Activated T-cell treated with anti-CD3 and anti-CD28 coated beads, Interleukin-2, amount 50 U/mL, for 24 hours (primary cell): ENCODE measurements around the gene CAVIN2.
"Not testable (repeated sequence)": the region's sequence is repeated elsewhere in the genome, so short reads cannot be mapped to it uniquely, and the experiment has no call there.

Experiments
- DNase-seq: peaks from one replicate; pipeline ENCODE4 v3.0.0-alpha.2; 2020
- H3K27ac Mint-ChIP-seq: 2 replicates; pipeline ENCODE4 v1.8.0; 2020; ENCODE audit warnings: mild to moderate bottlenecking, mixed read lengths
- H3K27me3 Mint-ChIP-seq: 2 replicates; pipeline ENCODE4 v1.8.0; 2020; ENCODE audit warnings: mixed read lengths
- H3K36me3 Mint-ChIP-seq: 2 replicates; pipeline ENCODE4 v1.8.0; 2020; ENCODE audit warnings: low read depth, mixed read lengths
- H3K4me1 Mint-ChIP-seq: 2 replicates; pipeline ENCODE4 v1.8.0; 2020; ENCODE audit warnings: low read depth, mixed read lengths
- H3K4me3 Mint-ChIP-seq: 2 replicates; pipeline ENCODE4 v1.8.0; 2020; ENCODE audit warnings: mild to moderate bottlenecking, moderate library complexity, mixed read lengths
- H3K9me3 Mint-ChIP-seq: 2 replicates; pipeline ENCODE4 v1.8.0; 2020; ENCODE audit warnings: mixed read lengths

The CAVIN2 gene

DNA sequence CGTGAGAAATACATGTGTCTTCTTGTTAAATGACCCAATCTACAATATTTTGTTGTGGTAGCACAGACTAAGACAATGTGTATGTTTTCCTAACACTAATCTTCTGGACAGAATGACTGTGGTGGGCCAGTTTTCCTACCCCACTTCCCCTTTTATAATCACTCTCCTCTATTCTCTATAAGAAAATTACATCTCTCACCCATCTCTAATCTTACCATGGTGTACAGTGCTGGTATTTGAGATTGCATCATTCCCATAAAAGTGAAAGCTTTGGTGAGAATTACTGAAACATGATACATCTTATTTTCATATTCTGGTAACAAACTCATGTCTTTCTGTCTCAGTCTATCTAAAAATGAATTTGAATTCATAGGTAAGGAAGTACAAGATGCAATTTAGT, 40.5 kb downstream of the CAVIN2 start:
- Mint-ChIP-seq H3K4me3 (no peak overlapping the region), H3K4me1 (no peaks in the 10 kb centered on the region), H3K27ac (no peak overlapping the region), H3K9me3 (no peaks in the 10 kb centered on the region), H3K36me3 (no peaks in the 10 kb centered on the region), H3K27me3 (peaks cover 11% of the 10 kb centered on the region)
- no peak for DNase-seq

DNA sequence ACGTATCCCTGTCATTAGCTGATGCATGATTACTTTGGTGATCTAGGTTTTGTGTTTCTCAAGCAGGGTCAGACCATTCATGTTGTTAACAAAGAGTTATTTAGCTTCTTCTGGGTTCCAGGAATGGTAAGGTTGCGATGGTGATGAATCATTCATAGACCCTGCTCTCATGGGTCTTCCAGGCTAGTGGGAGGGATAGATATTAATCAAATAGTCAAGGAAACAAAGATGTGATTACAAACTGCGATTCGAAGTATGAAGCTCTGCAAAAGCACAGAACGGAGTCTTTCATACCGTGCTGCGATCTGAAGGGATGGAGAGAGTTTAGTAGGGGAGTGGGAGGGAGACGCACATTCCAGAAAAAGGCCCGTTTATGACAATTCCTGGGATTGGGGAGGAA, 42.1 kb downstream of the CAVIN2 start:
- no peaks in the 10 kb centered on the region for H3K4me1 Mint-ChIP-seq
- no peak overlapping the region for H3K4me3 Mint-ChIP-seq
- peaks cover 12% of the 10 kb centered on the region for H3K27me3 Mint-ChIP-seq
- H3K27ac Mint-ChIP-seq: no peak overlapping the region
- no peaks in the 10 kb centered on the region for H3K36me3 Mint-ChIP-seq
- no peaks in the 10 kb centered on the region for H3K9me3 Mint-ChIP-seq
- DNase-seq: no peak

DNA sequence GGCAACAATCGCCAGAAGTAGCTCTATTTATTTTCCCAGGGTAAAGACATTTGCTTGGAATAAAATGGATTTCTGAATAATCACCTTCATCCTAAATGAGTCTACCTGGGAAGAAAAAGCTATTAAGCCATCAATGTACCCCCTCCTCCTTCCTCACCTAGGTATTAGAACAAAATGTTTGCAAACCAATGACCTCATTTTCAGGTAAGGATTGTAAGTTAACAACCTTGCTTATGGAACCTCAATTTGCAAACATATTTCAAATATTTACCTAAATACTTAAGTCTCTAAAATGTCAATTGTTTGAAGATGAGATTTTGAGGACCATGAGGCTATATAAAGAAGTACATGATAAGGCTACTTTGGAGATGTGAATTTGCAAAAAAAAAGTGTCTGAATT, 43.9 kb downstream of the CAVIN2 start:
- Mint-ChIP-seq H3K27me3 (peaks cover 8% of the 10 kb centered on the region), H3K4me1 (no peaks in the 10 kb centered on the region), H3K27ac (no peak overlapping the region), H3K4me3 (no peak overlapping the region), H3K9me3 (no peaks in the 10 kb centered on the region), H3K36me3 (no peaks in the 10 kb centered on the region)
- no peak for DNase-seq

DNA sequence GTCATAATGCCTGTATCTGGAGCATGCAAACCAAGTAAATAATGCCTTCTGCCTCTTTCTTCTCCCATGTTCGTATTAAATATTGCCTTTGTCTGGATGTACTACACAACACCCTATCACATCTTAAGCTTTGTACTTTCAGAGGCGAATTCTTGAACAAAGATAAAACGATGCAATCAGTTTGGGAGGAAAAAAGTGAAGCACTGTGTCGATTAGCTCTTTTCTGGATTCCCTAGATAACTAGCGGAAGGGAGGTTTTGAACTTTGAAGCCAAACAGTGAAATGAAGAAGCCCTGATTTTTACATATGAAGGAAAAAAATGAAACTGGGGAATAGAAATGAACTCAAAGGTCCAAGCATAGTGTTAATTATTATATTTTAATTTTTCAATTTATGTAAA, 44.7 kb downstream of the CAVIN2 start:
- Mint-ChIP-seq H3K4me1 (no peaks in the 10 kb centered on the region), H3K27me3 (peaks cover 8% of the 10 kb centered on the region), H3K9me3 (no peaks in the 10 kb centered on the region), H3K27ac (no peak overlapping the region), H3K4me3 (no peak overlapping the region), H3K36me3 (no peaks in the 10 kb centered on the region)
- no peak for DNase-seq

DNA sequence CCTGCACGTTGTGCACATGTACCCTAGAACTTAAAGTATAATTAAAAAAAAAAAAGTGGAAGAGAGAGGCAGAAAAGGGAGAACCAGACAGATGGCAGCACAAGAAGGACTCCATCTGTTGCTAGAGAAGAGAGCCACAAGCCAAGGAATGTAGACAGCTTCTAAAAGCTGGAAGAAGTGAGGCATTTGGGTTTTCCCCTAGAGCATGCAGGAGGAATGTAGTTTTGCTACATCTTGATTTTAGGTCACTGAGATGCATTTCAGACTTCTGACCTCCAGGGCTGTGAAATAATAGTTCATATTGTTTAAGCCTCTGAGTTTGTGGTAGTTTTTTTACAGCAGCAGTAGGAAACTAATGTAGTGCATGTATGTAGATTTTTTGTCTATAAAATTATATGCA, 46.0 kb downstream of the CAVIN2 start:
- peaks cover 5% of the 10 kb centered on the region for H3K27me3 Mint-ChIP-seq
- no peaks in the 10 kb centered on the region for H3K4me1 Mint-ChIP-seq
- H3K9me3 Mint-ChIP-seq: no peaks in the 10 kb centered on the region
- H3K36me3 Mint-ChIP-seq: no peaks in the 10 kb centered on the region
- no peak overlapping the region for H3K27ac Mint-ChIP-seq
- H3K4me3 Mint-ChIP-seq: no peak overlapping the region
- no peak for DNase-seq

DNA sequence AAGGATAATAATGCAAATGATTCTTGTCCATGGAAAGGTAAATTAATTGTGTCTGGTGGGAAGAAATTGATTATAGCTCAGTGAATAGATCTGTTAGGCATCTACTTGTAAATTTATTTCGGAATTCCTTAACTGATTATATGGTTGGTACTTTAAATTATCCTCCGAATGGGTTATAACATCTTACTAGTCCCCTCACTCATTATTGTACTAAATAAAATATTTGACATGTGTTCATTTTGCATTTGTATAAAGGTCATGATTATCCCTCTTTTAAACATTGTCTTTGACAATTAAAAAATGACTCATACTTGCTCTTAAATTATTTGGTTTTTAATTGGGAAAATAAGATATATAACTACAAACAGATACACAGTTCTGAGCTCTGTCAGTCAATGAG, 47.4 kb downstream of the CAVIN2 start:
- Mint-ChIP-seq H3K36me3 (no peaks in the 10 kb centered on the region), H3K27me3 (peaks cover 2% of the 10 kb centered on the region), H3K4me1 (no peaks in the 10 kb centered on the region), H3K27ac (no peak overlapping the region), H3K4me3 (no peak overlapping the region), H3K9me3 (no peaks in the 10 kb centered on the region)
- no peak for DNase-seq

DNA sequence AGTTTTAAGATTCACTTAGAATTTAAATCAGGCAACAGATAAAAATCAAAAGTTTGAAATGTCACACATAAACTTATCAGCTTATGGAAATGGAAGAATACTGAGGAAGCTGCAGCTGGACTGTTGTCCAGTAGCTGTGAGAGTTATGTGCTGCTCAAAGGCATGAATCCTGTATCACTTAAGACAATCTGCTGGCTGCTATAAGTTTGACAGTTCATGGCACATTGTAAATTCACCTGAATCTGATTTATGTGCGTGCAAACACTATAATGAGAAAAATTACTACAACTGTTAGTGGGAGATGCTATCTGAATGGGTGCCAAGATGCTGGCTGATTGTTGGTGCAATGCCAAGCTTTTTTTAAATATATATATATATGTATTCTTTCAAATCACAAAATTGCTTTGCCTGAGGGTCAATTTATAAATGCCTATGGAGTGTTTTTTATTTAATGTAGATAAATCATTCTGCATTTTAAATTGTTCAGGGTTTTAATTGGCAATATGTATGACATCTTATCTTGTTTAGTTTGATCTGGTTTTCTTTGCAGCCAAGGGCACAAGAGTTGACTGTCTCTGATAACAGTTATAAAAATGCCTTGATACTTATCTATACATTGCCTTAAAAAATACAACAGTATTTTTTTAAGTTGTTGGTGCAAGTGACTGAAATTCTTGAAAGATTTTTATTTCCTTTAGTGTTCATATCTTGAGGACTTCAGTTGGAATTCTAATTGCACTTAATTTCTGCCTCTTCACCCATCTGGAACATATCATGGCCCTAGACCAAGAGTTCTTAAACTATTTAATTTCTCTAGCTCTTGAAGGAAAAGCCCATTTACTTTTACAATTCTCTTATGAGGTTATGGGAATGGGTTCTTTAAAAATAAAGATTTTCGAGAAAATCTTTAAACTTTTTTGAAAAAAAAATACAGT, 48.7 kb downstream of the CAVIN2 start:
- Mint-ChIP-seq H3K27ac (no peak overlapping the region), H3K4me1 (no peaks in the 10 kb centered on the region), H3K9me3 (no peaks in the 10 kb centered on the region), H3K27me3 (peaks cover 3% of the 10 kb centered on the region), H3K4me3 (no peak overlapping the region), H3K36me3 (no peaks in the 10 kb centered on the region)
- no peak for DNase-seq

DNA sequence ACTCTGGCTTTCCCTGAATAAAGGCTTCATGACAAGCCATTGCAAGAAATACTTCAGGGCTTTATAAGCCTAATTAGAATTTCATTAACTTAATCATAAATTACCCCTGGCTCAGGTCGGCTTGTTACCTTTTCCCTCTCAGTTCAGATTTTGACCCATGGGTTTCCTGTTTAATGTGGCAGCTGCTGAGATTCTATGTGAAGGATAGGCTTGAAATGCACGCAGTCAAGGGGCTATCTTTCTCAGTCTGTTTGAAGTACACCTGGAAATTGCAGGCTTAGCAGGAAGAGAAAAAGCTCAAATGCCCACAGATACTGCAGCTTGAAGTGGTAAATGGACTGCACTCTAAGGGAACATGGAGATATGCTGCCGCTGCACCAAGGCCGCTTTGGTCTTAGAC, 49.4 kb downstream of the CAVIN2 start:
- Mint-ChIP-seq H3K9me3 (no peaks in the 10 kb centered on the region), H3K27me3 (peaks cover 9% of the 10 kb centered on the region), H3K4me3 (no peak overlapping the region)

DNA sequence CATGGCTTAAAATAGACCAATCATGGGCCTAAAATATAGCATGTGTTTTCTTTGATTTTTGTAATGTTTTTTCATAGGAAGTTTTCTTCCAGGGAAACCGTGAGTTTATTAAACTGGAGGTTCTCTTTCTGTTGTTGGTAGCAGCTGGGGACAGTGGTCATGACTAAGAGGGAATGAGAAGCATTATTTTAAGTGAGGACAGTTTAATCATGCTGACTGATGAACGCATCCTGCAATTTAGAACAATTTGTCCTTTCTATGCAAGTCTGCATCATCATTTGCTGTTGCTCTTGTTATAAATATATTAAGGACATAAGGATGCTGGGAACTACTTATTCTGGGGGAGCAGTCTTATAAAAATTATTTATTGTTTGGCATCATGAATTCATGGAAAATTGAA, 51.2 kb downstream of the CAVIN2 start:
- Mint-ChIP-seq H3K27me3 (peaks cover 20% of the 10 kb centered on the region), H3K36me3 (no peaks in the 10 kb centered on the region), H3K9me3 (no peaks in the 10 kb centered on the region), H3K27ac (no peak overlapping the region), H3K4me3 (no peak overlapping the region), H3K4me1 (no peaks in the 10 kb centered on the region)
- no peak for DNase-seq

More for the DNA sequence above, 49.4 kb downstream of the CAVIN2 start:
- DNase-seq: no peak
- no peaks in the 10 kb centered on the region for H3K4me1 Mint-ChIP-seq
- no peak overlapping the region for H3K27ac Mint-ChIP-seq
- no peaks in the 10 kb centered on the region for H3K36me3 Mint-ChIP-seq

DNA sequence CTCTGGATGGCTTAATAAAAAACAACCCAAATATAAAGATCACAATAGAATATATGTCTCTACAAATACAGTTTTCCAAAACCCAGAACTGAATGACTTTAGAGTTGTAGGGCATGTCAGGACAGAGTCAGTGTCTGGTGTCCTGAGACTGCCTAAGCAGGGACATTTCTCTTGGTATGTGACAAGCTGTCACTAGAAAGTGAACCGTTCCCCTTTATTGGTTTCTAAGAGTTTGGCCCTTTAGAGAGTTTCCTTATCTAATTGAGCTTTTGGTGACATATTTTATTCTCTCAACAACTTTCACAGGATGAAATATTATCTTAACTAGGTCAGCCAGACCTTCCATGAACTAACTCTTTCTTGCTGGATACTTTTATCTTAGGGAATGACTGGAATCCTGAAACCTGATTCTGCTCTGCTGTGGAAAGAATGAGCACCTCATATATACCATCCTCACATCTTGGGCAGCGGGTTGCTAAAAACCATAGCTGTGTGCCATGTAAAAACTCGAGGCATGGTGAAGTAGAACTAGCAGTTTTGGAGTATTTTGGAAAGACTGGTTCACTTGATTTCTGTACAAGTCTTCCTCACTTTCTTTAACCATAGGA, 54.8 kb downstream of the CAVIN2 start:
- Mint-ChIP-seq H3K27me3 (peaks cover 35% of the 10 kb centered on the region), H3K4me3 (no peak overlapping the region), H3K27ac (no peak overlapping the region), H3K4me1 (peaks cover 2% of the 10 kb centered on the region), H3K36me3 (no peaks in the 10 kb centered on the region), H3K9me3 (no peaks in the 10 kb centered on the region)
- DNase-seq: no peak

DNA sequence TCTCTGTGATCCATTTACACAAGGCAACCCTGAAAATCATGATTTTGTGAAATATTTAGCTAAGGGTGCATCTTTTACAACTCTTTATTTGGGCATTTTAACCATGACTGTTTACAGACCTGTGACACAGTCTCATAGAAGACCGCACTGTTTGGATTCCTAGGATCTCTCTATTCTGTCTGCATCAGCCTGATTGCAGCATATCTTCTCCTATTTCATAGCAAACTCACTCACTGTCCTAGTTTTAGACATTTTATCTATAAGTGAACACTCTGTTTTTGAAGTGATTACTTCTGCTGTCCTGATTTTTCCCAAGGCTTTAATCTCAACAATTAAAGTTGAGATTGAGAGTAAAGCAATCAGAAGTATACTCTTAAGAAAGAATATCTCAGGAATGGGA, 56.2 kb downstream of the CAVIN2 start:
- Mint-ChIP-seq H3K4me3 (no peak overlapping the region), H3K4me1 (peaks cover 7% of the 10 kb centered on the region), H3K27me3 (peaks cover 35% of the 10 kb centered on the region), H3K27ac (no peak overlapping the region), H3K36me3 (no peaks in the 10 kb centered on the region), H3K9me3 (no peaks in the 10 kb centered on the region)
- no peak for DNase-seq

DNA sequence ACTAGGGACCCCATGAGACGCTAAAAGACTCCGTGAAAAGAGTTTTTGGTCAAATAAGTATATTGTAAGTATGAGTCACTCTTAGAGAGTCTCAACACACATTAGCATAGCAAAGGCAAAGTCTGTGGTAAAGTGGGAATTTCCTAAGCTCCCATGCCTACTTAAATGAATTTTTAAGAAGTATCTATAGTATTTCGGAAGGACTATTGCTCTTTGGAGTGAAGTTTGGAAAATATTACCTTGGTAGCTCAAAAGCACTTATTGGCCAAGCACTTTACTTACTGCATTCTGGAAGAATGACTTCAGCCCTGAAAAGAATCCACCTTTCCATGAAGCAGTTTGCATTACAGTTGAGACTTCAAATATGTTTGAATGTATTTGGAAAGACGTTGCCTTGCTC, 57.1 kb downstream of the CAVIN2 start:
- Mint-ChIP-seq H3K36me3 (no peaks in the 10 kb centered on the region), H3K27ac (no peak overlapping the region), H3K27me3 (peaks cover 35% of the 10 kb centered on the region)

DNA sequence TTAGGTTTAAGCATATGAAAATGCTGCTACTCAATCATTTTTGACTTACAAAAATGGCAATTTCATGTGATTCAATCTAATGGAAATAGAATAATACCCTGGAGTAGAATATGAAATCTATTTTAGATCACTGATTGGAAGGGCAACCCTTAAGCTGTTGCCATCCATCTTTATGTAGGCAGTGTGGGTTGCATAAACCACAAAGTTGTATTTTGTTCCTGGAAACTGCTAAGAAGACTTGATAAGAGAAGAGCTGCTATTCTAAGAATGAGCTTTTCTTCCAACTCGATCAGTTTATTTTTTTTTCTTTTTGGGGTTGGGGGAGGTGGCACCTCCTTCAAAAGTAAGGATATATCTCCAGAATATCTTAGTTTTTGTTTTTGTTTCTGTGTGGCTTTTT, 60.2 kb downstream of the CAVIN2 start:
- Mint-ChIP-seq H3K27ac (no peak overlapping the region), H3K9me3 (no peaks in the 10 kb centered on the region), H3K4me1 (peaks cover 7% of the 10 kb centered on the region), H3K36me3 (no peaks in the 10 kb centered on the region), H3K27me3 (peaks cover 26% of the 10 kb centered on the region), H3K4me3 (no peak overlapping the region)
- DNase-seq: no peak

More for the DNA sequence above, 57.1 kb downstream of the CAVIN2 start:
- no peak overlapping the region for H3K4me3 Mint-ChIP-seq
- no peak for DNase-seq
- H3K4me1 Mint-ChIP-seq: peaks cover 7% of the 10 kb centered on the region
- H3K9me3 Mint-ChIP-seq: no peaks in the 10 kb centered on the region

DNA sequence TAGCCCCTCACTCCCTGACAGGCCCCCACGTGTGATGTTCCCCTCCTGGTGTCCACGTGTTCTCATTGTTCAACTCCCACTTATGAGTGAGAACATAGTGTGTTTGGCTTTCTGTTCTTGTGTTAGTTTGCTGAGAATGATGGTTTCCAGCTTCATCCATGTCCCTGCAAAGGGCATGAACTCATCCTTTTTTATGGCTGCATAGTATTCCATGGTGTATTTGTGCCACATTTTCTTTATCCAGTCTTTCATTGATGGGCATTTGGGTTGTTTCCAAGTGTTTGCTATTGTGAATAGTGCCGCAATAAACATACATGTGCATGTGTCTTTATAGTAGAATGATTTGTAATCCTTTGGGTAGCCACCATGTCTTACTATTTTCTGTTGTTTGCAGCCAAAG, 61.2 kb downstream of the CAVIN2 start:
- H3K9me3 Mint-ChIP-seq, DNase-seq, H3K4me3 Mint-ChIP-seq, H3K27ac Mint-ChIP-seq, H3K4me1 Mint-ChIP-seq, H3K36me3 Mint-ChIP-seq: not testable (repeated sequence)
- H3K27me3 Mint-ChIP-seq: peaks cover 20% of the 10 kb centered on the region
